Activated CD8-positive, alpha-beta memory T cell treated with anti-CD3 and anti-CD28 coated beads, Interleukin-2, amount 50 U/mL, for 1 hour (primary cell): ENCODE measurements around the gene RGS12.

Experiments used
- DNase-seq: peaks from one replicate; pipeline ENCODE4 v3.0.0-alpha.2; 2020; ENCODE audit errors: extremely low read depth

Gene RGS12

GRCh38 chr4:3310301-3311094 is 17.7 kb downstream of the RGS12 start:
- DNase-seq: no peak

GRCh38 chr4:3311095-3311372 is 18.2 kb downstream of the RGS12 start:
- DNase-seq: no peak

- no peak for DNase-seq
Observed at GRCh38 chr4:3311489-3312171, 18.8 kb downstream of the RGS12 start.

- no peak for DNase-seq
Observed at GRCh38 chr4:3312362-3312761, 19.5 kb downstream of the RGS12 start.

GRCh38 chr4:3313139-3313538 is 20.3 kb downstream of the RGS12 start:
- DNase-seq: no peak

- no peak for DNase-seq
Observed at GRCh38 chr4:3313556-3314228, 20.9 kb downstream of the RGS12 start.

GRCh38 chr4:3314706-3315260 is 22.0 kb downstream of the RGS12 start:
- no peak for DNase-seq

GRCh38 chr4:3315566-3315965 is 22.7 kb downstream of the RGS12 start:
- no peak for DNase-seq

GRCh38 chr4:3316146-3316545 is 23.3 kb downstream of the RGS12 start:
- no peak for DNase-seq

GRCh38 chr4:3317011-3317655 is 24.3 kb downstream of the RGS12 start:
- DNase-seq: no peak

- no peak for DNase-seq
Observed at GRCh38 chr4:3317656-3318211, 24.9 kb downstream of the RGS12 start.

GRCh38 chr4:3318561-3319021 is 25.8 kb downstream of the RGS12 start:
- no peak for DNase-seq

- DNase-seq: no peak
Observed at GRCh38 chr4:3320361-3321023, 27.7 kb downstream of the RGS12 start.

GRCh38 chr4:3321295-3321889 is 28.6 kb downstream of the RGS12 start:
- no peak for DNase-seq

GRCh38 chr4:3322059-3322550 is 29.3 kb downstream of the RGS12 start:
- DNase-seq: no peak

GRCh38 chr4:3323071-3323481 is 30.3 kb downstream of the RGS12 start:
- DNase-seq: no peak

GRCh38 chr4:3324093-3324815 is 31.4 kb downstream of the RGS12 start:
- DNase-seq: no peak

- no peak for DNase-seq
Observed at GRCh38 chr4:3328814-3329663, 36.2 kb downstream of the RGS12 start.

GRCh38 chr4:3329887-3330286 is 37.1 kb downstream of the RGS12 start:
- DNase-seq: no peak
